Head of caudate nucleus (tissue), 42 donors: Measurements from ENCODE around the gene LILRA2.

Experiments
- DNase-seq, 42 donors: peaks; one replicate each; pipeline versions ENCODE4 v3.0.0 to v3.0.0-alpha.2; 2020 to 2021; ENCODE audit warnings: mixed read lengths in 7 of 42
- intact Hi-C: fragments of 100-400 bp; cut with DNase I; formaldehyde crosslinking; loops from one replicate; pipeline ENCODE4 v1.15.0; 2022

The LILRA2 gene

DNA sequence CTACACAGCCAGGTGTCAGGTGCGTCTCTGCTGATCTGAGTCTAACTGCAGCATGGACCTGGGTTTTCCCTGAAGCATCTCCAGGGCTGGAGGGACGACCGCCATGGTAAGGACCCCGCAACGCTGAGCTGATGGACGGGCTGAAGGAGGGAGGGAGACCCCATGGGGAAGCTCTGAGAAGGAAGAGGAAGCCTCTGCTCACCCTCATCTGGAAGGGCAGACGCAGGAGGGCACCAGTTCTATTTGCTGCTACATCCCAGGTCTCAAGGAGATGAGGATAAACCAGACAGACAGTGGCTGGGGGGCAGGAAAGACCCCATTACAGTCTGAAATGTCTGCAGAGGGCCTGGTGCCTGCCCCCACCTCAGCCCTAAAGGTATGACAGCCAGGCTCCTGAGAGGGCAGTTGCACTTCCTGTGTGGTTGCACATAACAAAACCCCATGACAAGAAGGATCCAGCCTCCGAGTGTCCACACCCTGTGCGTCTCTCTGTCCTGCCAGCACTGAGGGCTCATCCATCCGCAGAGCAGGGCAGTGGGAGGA is at the start of gene LILRA2:
Gene LILRA2, plus strand, starts transcription at position 461 of the 543 bp plus-strand sequence. CDS start 89 bp downstream, outside the sequence.
- peak in 2 of 42 donors; percentile 6 to 47 for DNase-seq
- intact Hi-C loops, result no loop called here

DNA sequence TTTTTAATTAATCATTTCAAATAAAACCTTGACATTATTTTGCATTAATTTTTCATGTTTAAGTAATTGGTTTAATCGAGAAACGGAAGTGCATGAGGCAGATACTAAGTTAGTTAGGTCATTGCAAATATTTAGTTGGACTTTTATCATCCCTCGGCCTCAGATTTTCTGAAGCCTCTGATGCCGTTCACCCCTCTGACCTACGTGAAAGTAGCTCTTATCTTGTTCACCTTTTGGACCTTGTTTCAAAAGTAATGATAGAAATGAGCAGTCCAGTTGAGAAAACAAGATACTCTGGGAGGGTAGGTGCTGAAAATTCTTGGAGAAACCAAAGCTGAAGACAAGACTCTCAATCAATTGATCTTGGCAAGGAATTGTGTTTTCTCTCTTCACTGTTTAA is 48.0 kb upstream of the LILRA2 start:
- no peak for DNase-seq
- intact Hi-C loops, result no loop called here

DNA sequence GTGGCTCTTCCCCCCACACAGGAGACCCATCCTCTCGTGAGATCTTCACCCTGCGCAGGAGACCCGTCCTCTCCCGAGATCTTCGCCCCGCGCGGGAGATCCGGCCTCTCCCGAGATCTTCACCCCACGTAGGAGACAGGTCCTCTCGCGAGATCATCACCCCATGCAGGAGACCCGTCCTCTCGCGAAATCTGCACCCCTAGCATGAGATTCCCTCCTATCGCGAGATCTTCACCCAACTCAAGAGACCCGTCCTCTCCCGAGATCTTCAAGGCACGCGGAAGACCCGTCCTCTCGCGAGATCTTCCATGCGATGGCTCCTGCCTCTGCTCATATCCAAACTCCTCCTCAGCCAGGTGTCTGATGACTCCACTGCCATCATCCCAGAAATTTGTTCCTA is 46.6 kb upstream of the LILRA2 start:
- intact Hi-C loops, result no loop called here
- DNase-seq, result no peak

DNA sequence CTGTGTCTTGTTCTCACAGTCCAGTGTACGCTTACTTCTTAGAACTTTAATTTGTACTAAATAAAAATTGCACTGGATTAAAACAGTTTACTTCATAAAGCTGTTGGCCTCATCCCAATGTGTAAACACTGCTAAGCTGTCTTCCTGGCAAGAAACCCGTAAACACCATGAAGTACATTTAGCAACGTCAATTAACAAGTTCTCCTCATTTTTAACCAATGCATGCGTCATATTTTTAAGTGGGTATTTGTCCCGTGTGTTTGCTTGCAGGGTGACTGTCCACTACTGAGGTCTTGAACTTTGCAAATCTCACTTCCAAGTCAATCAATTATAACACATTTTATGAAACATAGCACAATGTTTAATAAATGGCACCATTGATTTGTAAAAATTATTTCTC is 42.7 kb upstream of the LILRA2 start:
- intact Hi-C loops, result no loop called here

DNA sequence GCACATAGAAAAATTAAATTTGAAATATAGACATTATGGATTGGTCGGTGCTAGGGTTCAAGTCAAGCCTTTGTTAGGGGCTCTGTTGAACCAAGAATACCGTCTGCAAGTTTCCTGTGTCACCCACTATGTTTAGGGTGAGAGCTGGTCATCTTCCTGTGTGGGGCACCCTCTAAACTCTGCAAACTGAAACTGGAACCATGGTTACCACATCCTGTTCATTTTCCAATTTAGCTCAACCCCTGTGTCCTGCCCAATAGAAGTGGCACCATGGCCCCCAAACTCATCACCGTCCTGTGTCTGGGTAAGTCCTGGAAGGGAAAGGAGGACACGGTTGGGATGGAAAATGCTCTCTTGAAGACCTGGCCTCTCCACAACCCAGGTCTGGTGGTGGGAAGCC is 41.1 kb upstream of the LILRA2 start:
- intact Hi-C loops, result no loop called here
- peak in 4 of 42 donors; percentile 1 to 21 (median 12) for DNase-seq

More for the DNA sequence above, 42.7 kb upstream of the LILRA2 start:
- DNase-seq, result no peak

DNA sequence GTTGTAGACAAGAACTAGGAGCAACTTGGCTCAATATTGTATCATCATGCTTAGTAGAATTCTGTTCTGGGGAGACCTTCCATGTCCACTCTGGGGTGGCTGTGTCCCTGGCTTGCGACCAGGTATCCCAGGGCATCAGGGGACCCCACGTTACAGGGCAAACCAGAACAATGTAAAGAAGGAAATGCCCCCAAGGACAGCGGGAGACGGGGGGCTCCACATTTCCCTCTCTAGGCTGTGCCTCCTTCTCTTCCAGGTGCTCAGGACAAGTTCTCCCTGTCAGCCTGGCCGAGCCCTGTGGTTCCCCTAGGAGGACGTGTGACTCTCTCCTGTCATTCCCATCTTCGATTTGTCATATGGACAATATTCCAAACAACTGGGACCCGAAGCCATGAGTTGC is 40.1 kb upstream of the LILRA2 start:
- intact Hi-C loops, result no loop called here
- DNase-seq, result no peak

DNA sequence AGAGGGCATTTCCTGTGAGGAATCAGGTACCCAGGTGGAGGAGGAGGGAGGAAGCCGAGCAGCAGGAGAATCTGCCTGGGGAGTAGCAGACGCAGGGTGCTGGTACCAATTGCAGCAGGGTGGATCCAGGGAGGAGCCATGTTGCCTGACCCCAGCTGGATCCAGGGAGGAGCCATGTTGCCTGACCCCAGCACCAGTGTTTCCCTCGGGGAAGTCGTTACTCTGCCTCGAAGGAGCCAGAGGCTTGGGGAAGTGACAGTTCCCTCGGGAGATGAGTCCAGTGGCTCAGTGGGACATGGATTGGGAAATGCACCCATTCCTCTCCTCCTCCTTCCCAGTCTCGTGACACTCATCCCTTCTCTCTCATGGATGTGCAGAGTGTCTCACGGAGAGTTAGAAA is 39.4 kb upstream of the LILRA2 start:
- no peak for DNase-seq
- intact Hi-C loops, result no loop called here

DNA sequence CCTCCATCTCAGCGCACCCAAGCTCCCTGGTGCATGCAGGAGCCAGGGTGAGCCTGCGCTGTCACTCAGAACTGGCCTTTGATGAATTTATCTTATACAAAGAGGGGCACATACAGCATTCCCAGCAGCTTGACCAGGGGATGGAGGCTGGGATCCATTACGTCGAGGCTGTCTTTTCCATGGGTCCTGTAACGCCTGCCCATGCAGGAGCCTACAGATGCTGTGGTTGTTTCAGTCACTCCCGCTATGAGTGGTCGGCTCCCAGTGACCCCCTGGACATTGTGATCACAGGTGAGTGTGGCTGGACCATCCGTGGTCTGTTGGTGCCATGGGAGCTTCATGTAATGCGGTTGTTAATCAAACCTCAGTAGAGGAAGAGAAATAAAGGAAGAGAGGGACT is 38.0 kb upstream of the LILRA2 start:
- intact Hi-C loops, result no loop called here
- DNase-seq, result no peak

DNA sequence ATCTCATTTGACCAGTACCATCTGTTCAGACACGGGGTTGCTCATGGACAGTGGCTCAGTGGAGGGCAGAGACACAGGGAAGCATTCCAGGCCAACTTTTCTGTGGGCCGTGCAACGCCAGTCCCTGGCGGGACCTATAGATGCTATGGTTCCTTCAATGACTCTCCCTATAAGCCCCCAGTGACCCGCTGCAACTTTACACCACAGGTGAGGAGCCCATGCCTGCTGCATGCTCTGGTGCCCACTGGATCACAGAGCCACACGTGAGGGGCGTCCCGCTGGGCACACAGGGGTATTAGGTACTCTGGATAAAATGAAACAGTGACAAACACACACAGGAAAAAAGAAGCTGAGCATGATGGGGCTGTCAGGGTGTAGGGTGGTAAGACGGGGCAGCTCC is 36.6 kb upstream of the LILRA2 start:
- intact Hi-C loops, result no loop called here
- no peak for DNase-seq

DNA sequence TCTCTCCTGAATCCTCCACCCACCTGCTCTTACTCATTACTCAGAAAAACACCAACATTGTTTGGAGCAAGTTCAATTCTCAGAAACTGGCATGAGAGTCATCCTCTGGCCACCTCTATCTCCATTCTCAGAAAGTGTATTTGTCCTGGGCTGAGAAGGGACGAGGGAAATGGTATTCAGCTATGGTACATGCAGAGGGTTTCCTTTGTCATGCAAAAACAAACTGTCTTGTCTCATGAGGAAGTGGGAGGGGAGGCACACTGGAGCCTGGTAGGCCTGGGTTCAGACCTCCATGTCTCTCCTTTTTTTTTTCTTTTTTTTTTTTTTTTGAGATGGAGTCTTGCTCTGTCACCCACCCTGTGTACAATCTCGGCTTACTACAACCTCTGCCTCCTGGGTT is 31.9 kb upstream of the LILRA2 start:
- intact Hi-C loops, result no loop called here
- DNase-seq, result no peak

DNA sequence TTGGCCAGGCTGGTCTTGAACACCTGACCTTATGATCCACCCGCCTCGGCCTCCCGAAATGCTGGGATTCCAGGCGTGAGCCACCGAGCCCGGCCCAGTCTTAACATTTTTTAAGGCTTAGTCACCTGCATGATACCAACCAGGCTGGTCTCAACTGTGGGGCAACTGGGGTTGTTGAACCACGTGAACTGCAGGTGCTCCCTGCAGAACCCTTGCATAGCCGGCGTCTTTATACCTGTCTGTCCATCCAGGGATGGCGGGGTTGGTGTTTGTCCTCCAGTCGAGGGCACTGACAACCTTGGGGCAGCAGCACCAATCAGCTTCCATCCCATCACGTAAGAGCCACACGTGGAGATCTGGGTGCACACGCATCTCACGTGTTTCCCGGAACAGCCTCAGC is 24.8 kb upstream of the LILRA2 start:
- peak in 1 of 42 donors; percentile 27 for DNase-seq
- intact Hi-C loops, result no loop called here

DNA sequence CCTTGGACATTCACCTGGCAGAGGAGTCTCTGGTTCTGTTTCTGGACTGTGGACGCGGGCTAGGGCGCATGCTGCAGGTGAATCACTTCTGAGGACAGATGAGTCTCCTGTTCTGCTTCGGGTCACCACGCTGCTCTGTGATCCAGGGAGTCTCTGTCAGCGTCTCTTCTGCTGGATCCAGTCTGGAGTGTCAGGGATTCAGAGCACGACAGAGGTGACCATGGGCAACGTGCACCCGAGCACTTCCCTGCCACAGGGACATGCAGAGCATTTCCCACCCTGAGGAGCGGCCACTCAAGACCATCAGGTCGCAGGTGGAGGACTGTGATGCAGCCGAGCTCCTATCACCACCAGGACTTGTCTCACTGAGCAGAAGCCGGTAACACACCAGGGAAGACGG is 24.4 kb upstream of the LILRA2 start:
- DNase-seq, result peak in 1 of 42 donors; percentile 20
- intact Hi-C loops, result no loop called here

DNA sequence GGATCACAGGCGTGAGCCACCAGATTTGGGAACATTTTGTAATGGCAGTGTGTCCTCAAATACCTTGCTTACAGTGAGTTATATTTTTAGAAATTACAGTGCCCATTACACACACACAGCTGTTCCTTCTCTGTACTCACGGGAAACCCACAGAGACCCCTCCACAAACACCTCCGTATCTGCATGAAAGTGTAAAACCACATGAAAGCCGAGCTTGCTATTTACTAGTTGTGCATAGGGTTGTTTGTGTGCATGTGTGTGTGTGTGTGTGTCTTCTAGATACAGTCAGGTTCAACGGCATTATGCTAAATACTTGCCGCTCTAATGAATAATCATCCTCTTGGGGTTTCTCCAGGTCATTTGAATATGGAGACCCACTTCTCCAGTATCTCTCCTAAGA is 22.3 kb upstream of the LILRA2 start:
- intact Hi-C loops, result no loop called here

DNA sequence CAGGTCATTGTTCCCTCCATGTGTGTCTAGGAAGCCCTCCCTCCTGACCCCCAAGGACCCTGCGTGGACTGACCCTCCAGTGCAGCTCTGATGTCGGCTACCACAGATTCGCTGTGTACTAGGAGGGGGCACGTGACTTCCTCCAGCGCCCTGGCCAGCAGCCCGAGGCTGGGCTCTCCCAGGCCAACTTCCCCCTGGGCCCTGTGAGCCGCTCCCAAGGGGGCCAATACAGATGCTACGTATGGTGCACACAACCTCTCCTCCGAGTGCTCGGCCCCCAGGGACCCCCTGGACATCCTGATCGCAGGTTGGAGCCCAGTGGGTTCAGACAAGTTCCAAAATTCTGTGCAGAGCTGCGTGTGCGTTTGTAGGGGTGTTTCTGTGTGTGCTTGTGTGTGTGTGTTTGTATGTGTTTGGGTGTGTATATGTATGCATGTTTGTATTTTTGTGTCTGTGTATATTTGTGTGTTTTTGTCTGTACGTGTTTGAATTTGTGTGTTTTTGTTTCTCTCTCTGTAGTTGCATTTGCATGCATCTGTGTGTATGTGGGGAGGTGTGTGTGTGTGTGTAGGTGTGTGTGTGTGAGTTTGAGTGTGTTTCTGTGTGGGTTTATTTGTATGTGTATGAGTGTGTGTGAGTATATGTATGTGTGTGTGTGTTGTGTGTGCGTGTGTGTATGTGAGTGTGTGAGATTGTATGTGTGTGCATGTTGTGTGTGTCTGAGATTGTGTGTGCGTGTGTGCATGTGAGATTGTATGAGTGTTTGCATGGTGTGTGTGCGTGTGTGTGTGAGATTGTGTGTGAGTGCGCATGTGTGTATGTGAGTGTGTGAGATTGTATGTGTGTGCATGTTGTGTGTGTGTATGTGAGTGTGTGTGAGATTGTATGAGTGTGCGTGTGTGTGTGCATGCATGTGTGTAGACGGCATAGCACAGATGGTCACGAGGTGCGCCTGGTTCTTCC is 21.4 kb upstream of the LILRA2 start:
- DNase-seq, result peak in 37 of 42 donors; percentile 12 to 68 (median 39)
- intact Hi-C loops, result no loop called here

More for the DNA sequence above, 22.3 kb upstream of the LILRA2 start:
- DNase-seq, result no peak

DNA sequence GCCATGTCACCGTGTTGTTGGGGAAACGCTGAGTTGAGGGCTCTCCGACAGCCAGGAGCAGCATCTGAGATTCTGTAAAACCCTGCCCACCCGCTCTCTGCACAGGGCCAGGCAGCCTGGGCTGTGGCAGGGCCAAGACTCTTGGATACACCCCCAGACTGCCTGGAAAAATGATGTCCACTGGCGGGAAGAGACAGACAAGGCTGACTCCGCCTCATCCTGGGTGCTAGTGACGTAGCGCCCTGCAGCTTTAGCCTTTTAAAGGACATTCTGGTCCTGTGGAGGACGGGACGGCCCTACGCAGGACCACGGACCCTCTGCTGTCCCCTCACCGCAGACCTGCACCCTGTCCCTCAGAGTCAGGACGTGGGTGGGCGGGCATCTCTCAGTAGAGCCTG is 20.7 kb upstream of the LILRA2 start:
- peak in 1 of 42 donors; percentile 23 for DNase-seq
- intact Hi-C loops, result no loop called here

DNA sequence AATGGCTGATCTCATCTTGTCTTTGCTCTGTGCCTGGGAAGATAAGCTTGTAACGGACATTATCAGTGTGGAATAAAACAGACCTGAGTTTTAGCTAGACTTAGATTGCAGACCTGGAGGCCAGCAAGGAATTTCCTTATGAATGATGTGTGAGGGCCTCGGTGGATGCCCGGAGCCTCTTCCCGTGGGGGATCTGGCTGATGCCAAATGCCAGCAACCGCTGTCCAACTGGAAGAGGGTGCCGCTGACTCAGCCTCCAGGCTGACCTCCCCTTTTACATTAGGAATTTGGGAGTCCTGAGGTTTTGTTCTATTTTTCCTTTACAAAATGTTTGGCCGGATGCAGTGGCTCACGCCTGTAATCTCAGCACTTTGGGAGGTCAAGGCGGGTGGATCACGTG is 19.6 kb upstream of the LILRA2 start:
- no peak for DNase-seq
- intact Hi-C loops, result no loop called here

DNA sequence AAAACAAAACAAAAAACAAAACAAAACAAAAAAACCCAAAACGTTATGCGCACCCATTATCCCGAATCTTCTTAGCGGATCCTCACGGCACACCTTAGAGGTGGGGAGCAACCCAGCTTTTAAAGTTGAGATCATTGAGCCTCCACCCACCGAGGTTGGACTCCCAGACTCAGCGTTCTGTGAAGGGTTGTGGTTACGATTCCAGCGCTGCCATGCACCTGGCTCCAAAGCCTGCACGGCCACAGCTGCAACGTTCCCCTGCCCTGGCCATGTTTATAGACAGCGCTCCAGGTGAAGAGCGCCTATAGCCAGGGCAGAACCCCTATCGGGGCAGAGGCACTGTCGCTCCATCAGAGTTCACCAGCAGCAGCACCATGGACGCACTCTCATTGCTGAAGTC is 18.7 kb upstream of the LILRA2 start:
- DNase-seq, result no peak
- intact Hi-C loops, result no loop called here

DNA sequence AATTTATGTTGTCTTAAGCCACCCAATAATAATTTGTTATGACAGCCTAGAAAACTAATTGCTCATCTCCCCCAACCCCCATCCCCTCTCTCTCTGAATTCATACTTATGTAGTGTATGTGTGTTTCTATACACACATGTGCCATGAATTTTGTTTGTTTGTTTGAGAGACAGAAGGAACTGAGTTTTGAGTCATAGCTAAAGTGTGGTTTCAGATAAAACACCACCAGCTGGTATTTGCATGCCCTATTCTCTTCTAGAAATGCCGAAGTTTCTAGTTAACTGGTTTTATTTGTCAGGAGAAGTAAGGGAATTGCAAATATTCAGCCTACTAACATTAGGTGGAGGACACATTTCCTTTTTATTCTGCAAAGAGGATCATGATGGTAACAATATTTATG is 17.4 kb upstream of the LILRA2 start:
- intact Hi-C loops, result no loop called here
- DNase-seq, result no peak

DNA sequence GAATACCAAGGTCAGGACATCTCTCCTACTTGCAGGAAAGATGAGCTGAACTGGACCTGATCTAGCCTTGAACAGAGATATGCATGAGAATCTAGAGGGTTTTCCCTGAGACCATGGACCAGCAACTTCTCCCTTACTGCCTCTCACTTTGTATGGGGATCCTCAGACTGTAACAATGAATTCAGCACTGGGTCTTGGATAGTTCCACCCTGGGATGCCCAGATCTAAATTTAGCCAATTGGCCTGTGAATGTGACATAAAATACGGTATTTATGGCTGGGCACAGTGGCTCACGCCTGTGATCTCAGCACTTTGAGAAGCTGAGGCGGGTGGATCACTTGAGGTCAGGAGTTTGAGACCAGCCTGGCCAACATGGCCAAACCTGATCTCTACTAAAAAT is 15.3 kb upstream of the LILRA2 start:
- intact Hi-C loops, result no loop called here
- no peak for DNase-seq

DNA sequence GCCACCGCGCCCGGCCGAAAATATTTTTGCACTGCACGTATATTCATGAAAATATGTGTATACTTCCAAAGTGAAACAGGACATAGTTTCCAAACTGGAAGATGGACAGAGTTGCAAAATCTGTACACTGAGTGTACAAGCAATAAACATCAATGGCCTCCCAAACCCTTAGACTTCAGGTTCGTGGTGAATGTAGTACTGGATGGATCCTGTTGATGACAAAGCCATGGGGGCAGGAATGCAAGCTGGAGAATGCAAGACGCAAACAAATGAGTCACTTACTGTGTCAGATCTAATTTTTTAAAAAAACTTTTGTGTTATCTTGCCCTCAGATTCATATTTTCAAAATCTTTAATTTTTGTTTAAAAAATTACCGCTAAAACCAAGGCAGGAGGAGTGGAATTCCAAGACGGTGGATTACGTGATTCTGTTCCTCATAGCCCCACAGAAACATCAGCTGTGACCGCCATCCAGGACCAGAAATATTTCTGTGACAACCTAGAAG is 12.7 kb upstream of the LILRA2 start:
- DNase-seq, result no peak
- intact Hi-C loops, result no loop called here

DNA sequence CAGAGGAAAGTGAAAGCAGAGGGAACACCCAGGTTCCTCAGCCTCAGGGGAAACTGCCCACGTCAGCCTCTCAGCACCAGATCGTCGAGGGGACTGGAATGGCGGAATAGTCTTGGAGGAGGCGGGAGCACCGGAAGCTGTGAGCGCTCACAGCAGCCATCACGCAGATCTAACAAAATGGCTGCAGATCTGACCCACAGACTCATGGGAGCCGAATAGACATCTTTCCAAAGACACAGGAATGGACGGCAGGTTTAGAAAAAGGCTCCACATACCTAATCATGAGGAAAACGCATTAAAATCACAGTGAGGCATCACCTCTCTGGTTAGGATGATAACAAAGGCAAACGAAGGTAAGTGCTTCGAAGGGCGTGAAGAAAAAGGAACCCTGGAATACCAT is 11.8 kb upstream of the LILRA2 start:
- intact Hi-C loops, result no loop called here
- DNase-seq, result peak in 1 of 42 donors; percentile 12
